Neural crest cell (in vitro differentiated cells): ENCODE measurements around the gene TOMM7. TPM values are rescaled to one million over a fixed set of nuclear protein-coding genes. Genes with fewer than 3 reads are reported as not detected.

Experiments used
- DNase-seq: peaks from one replicate; pipeline ENCODE4 v3.0.0; 2021; ENCODE audit warnings: low read depth, mixed read lengths, low spot score
- H3K27ac Mint-ChIP-seq: one replicate; pipeline ENCODE4 v1.8.0; 2021; ENCODE audit warnings: mild to moderate bottlenecking, mixed read lengths; ENCODE audit not compliant: unreplicated experiment
- H3K27me3 Mint-ChIP-seq: 2 replicates; pipeline ENCODE4 v1.8.0; 2021; ENCODE audit warnings: low read depth, mild to moderate bottlenecking, mixed read lengths
- H3K36me3 Mint-ChIP-seq: 2 replicates; pipeline ENCODE4 v1.8.0; 2021; ENCODE audit warnings: low read depth, mild to moderate bottlenecking, mixed read lengths
- H3K4me1 Mint-ChIP-seq: 2 replicates; pipeline ENCODE4 v1.8.0; 2021; ENCODE audit warnings: mixed read lengths
- H3K4me3 Mint-ChIP-seq: one replicate; pipeline ENCODE4 v1.8.0; 2021; ENCODE audit warnings: mild to moderate bottlenecking, mixed read lengths
- H3K9me3 Mint-ChIP-seq: 2 replicates; pipeline ENCODE4 v1.8.0; 2021; ENCODE audit warnings: mixed read lengths
- CTCF ChIP-seq: fragments of 200-600 bp; sonication (generic); conservative IDR thresholded peaks from 2 replicates; pipeline ENCODE4 v1.5.0; 2021; ENCODE audit warnings: antibody characterized with exemption, mild to moderate bottlenecking
- total RNA-seq: library from RNA; stranded (reverse); gene quantifications from 2 replicates; pipeline ENCODE4 v1.2.1, GENCODE V29; 2021

Gene TOMM7
- total RNA-seq, 1 donor from 2014 or later, result 179 TPM

GRCh38 chr7:22867003-22867402 is 44.4 kb upstream of the TOMM7 start:
- H3K27me3 Mint-ChIP-seq, result no peaks in the 10 kb centered on the region
- TF ChIP-seq CTCF, result no peak
- H3K36me3 Mint-ChIP-seq, result peaks cover 5% of the 10 kb centered on the region
- no peak for DNase-seq
- no peak overlapping the region for H3K27ac Mint-ChIP-seq
- peaks cover 15% of the 10 kb centered on the region for H3K4me1 Mint-ChIP-seq
- peaks cover 7% of the 10 kb centered on the region for H3K9me3 Mint-ChIP-seq
- no peak overlapping the region for H3K4me3 Mint-ChIP-seq

GRCh38 chr7:22865602-22865960 is 42.9 kb upstream of the TOMM7 start:
- Mint-ChIP-seq H3K36me3 (peaks cover 11% of the 10 kb centered on the region), H3K9me3 (peaks cover 7% of the 10 kb centered on the region), H3K4me3 (no peak overlapping the region), H3K4me1 (peaks cover 15% of the 10 kb centered on the region), H3K27ac (peak overlapping the region; percentile 83), H3K27me3 (no peaks in the 10 kb centered on the region)
- no peak for TF ChIP-seq CTCF
- no peak for DNase-seq

GRCh38 chr7:22864855-22865601 is 42.4 kb upstream of the TOMM7 start:
- Mint-ChIP-seq H3K36me3 (peaks cover 11% of the 10 kb centered on the region), H3K4me1 (peaks cover 15% of the 10 kb centered on the region), H3K27me3 (no peaks in the 10 kb centered on the region), H3K27ac (peak overlapping the region; percentile 83), H3K4me3 (no peak overlapping the region), H3K9me3 (peaks cover 7% of the 10 kb centered on the region)
- no peak for DNase-seq
- no peak for TF ChIP-seq CTCF

GRCh38 chr7:22864301-22864700 is 41.7 kb upstream of the TOMM7 start:
- H3K27me3 Mint-ChIP-seq, result no peaks in the 10 kb centered on the region
- no peak overlapping the region for H3K27ac Mint-ChIP-seq
- peaks cover 10% of the 10 kb centered on the region for H3K36me3 Mint-ChIP-seq

GRCh38 chr7:22863156-22863899 is 40.7 kb upstream of the TOMM7 start:
- H3K27me3 Mint-ChIP-seq, result no peaks in the 10 kb centered on the region
- no peak overlapping the region for H3K4me3 Mint-ChIP-seq
- TF ChIP-seq CTCF, result no peak
- H3K9me3 Mint-ChIP-seq, result no peaks in the 10 kb centered on the region
- H3K4me1 Mint-ChIP-seq, result peaks cover 15% of the 10 kb centered on the region
- H3K36me3 Mint-ChIP-seq, result peaks cover 15% of the 10 kb centered on the region
- DNase-seq, result no peak
- no peak overlapping the region for H3K27ac Mint-ChIP-seq

More at GRCh38 chr7:22864301-22864700, 41.7 kb upstream of the TOMM7 start:
- H3K4me1 Mint-ChIP-seq, result peaks cover 15% of the 10 kb centered on the region
- no peak for DNase-seq
- no peak for TF ChIP-seq CTCF
- H3K9me3 Mint-ChIP-seq, result peaks cover 6% of the 10 kb centered on the region
- no peak overlapping the region for H3K4me3 Mint-ChIP-seq
